ACHN (cell line): ENCODE data around the gene ZP1.
"Not testable (repeated sequence)": the region's sequence is repeated elsewhere in the genome, so short reads cannot be mapped to it uniquely, and the experiment has no call there.

Source experiments
- DNase-seq: peaks from one replicate; pipeline ENCODE4 v3.0.0-alpha.2; 2015
- in situ Hi-C: cut with HindIII; loops from 2 replicates; pipeline ENCODE4 v1.10.0; 2017; ENCODE audit warnings: low sequenced_read_pairs, low pct_ligation_motif_present, low pct_unique_long_range_greater_than_20kb

The ZP1 gene

GRCh38 chr11:60897496-60897895 lies 30.2 kb downstream of the ZP1 start:
- in situ Hi-C loops: no loop called here
- DNase-seq: no peak

- DNase-seq: peak; percentile 67
- in situ Hi-C loops: no loop called here
Measured at GRCh38 chr11:60899046-60899936, 31.9 kb downstream of the ZP1 start.

DNA sequence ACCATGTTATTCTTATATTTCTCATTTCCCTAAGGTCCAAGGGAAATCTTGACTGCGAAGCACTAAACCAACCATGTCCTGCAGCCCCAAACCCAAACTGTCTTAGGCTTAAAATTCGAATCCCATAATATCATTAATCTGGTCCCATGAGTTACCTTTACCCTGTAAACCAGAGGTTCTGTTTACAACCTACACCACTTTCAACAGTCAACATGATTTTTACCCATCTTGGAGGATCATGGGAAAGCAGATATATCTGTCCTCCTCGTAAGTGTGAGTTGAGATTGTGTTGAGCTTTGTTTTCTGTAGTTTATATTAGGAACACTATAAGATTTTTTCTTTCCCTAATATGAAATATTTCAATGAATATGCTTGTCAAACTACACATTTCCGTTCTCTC lies 32.6 kb downstream of the ZP1 start:
- in situ Hi-C loops: no loop called here
- no peak for DNase-seq

GRCh38 chr11:60900673-60901404 lies 33.5 kb downstream of the ZP1 start:
- no peak for DNase-seq
- in situ Hi-C loops: no loop called here

DNA sequence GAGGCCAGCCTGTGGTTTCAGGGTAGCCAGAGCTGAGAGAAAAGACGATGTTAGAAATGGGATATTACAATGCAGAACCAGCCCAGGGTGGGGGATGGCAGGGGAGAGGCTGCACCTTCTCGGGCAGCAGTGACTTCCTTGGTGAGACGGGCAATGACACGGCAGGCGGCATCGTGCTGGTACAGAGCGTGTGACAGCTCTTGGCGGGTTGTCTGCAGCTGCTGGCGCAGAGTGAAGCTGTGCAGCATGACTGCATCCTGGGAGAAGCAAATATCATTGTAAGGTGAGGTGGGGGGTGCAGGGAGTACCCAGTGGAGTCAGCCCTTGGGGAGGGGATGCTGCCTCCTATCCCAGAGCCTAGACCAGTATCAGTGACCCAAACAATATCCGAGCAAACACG lies 35.3 kb downstream of the ZP1 start:
- in situ Hi-C loops: no loop called here
- no peak for DNase-seq

DNA sequence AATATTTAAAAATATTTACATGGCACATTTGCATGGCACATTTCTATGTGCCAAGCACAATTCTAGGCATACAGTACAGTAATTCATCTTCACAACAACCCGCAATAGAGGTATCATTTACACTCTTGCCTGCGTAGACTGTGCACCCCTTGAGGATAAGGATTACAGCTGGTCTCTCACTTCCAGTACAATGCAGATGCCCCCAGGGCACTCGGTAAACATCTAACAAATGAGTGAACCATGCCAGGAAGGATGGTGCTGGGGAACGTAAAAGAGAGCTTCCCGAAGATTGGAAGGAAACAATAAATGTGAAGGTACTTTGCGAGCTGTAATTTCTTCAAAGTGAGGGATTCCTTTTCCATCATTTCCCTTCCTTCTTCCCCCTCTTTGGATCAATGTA lies 37.7 kb downstream of the ZP1 start:
- no peak for DNase-seq

DNA sequence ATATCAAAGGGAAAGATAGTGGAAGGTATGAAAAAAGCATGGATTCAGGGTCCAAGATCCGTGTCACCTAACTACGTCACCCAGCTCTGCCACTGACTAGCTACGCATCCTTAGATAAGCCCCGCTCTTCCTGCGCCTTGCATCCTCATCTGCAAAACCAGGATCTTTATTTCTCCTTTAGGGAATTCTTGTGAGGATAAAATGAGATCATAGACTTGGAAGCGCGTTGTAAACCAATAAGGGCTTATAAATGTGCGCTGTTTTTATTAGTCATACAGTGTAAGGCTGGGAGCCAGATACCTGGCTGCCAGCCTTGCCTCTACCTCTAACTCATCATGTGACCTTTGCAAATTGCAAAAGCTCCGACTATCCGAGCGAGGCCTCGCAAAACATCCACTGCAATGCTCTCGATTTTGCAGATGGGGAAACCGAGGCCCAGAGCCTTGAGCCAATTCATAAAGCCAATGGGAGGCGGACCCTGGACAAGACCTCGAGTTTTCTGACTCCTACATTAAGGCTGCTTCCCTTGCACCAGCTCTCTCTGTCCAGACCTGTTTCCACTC lies 38.3 kb downstream of the ZP1 start:
- in situ Hi-C loops: no loop called here
- DNase-seq: peak; percentile 39

More for the DNA sequence above, 37.7 kb downstream of the ZP1 start:
- in situ Hi-C loops: no loop called here

DNA sequence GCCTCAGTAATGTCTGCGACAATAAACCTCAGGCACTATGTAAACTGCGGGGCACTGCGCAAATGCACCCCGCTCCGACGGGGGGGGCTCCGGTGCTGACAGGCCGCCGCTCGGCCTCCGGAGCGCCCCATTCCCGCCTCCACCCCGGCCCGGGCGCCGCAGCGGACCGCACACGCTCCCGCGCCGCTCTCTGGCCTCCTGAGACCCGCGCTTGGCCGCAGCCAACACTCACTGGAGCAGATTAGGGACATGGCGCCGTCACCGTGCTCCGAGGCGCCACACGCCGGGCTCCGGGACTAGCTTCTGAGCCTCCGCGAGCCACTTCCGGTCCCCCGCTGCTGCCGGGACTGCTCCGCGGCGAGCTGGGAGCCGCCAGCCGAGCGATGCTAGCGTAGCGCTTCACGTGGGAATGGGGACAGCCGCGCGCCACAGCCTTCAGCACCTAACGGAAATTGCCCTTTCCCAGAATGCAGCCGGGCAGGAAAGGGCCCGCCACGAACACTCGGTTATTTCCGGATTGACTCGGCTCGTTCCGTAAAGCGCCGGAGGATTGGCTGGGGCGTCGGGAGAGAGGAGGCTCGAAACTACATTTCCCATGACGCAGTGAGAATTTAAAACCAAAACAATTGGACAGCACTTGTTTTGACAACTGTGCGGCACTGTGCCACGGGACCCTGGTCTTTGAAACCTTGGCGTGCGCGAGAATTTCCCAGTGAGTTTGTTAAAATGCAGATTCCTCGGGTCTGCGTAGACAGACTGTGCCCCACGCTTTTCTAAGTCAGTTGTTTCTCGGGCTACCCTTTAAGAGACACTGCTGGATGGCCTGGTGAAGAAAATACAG lies 39.0 kb downstream of the ZP1 start, which contains the start of gene PRPF19:
PRPF19 (minus strand) TSS at position 454 of the 841 bp plus-strand sequence; CDS start at position 251, 203 bp downstream.
- peak; percentile 95 for DNase-seq
- in situ Hi-C loops: no loop called here

DNA sequence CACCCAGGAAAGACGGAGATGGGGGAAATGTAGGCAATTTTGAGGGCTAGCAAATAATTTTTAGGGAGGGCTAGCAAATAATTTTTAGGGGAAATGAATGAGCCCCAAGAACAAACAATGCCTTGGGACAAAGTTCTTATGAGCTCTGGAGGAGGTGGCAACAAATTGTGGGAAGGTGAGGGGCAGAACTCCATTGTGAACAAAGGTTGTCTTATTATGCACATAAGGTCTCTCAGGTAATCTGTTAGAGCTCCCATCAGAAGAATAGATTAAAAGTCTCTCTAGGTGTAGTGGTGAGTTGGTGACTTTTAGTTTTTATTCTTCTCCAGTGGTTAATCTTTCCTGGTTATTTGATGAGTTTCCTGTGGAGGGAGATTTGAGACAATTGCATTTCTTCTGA lies 41.5 kb downstream of the ZP1 start:
- in situ Hi-C loops: no loop called here
- DNase-seq: no peak

GRCh38 chr11:60909680-60910280 lies 42.4 kb downstream of the ZP1 start:
- in situ Hi-C loops: not testable (repeated sequence)

DNA sequence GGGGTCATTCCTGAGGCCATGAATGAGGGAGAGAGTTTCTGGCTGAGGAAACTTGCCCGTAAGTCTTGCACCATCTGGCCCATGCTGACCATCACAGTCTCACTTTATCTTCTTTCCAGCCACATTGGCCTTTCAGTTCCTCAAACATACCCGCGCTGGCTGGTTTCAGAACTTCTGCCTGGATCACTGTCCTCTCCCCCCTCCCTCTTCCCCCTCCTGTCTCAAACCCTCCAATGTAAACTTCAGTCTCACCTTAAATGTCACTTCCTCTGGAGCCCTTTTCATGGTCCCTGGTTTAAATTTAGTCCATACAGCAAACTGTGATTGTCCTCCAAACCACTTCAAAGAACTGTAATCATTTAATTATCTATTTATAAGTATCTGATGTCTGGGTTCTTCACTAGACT lies 42.9 kb downstream of the ZP1 start:
- DNase-seq: no peak
- in situ Hi-C loops: no loop called here

More at GRCh38 chr11:60909680-60910280, 42.4 kb downstream of the ZP1 start:
- DNase-seq: not testable (repeated sequence)

- in situ Hi-C loops: no loop called here
- no peak for DNase-seq
Measured at GRCh38 chr11:60910711-60911380, 43.5 kb downstream of the ZP1 start.

DNA sequence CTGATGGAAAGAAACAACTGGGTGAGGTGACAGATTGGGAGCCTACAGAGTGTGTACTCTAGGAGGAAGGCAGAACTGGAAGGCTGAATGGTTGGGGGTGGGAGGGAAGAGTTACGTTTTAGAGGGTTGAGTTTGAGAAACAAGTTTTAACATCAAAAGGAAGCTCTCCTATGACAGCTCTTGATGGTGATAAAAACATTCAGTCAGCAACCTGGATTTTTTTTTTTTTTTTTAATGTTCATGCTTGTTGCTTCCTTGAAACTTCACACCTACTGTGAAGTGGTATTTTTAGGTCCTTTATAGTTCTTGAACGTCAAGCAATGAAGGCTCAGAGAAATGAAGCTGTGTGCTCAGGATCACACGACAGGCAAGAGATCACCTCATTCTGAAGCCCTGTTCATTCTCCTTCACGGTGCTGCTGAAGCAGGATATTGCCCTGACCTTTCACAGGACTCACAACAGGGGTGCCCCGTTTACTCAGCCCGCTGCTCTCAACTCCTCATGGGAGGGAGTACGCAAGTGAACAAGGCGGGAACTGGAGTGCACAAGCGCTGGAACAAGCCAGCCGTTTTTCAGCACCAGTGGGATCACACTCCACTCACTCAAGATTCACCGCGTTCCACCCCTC lies 45.0 kb downstream of the ZP1 start:
- DNase-seq: no peak
- in situ Hi-C loops: no loop called here

GRCh38 chr11:60912851-60913528 lies 45.6 kb downstream of the ZP1 start:
- DNase-seq: no peak
- in situ Hi-C loops: no loop called here

- in situ Hi-C loops: no loop called here
- peak; percentile 84 for DNase-seq
Measured at GRCh38 chr11:60913793-60914632, 46.7 kb downstream of the ZP1 start, which contains the start of gene TMEM109. TSS of gene TMEM109 (plus strand) at chr11:60914158. CDS start at chr11:60919694, 5,536 bp downstream.
